ENCODE data around the gene RBPJ.

- no peak for TF ChIP-seq POLR2AphosphoS5 (IDR thresholded peaks at IDR 0.05; ENCODE audit: low read depth, low read length)
- TF ChIP-seq SIN3A (IDR thresholded peaks at IDR 0.05; ENCODE audit: borderline replicate concordance, insufficient read depth, low read length) = no peak
- TF ChIP-seq REST (IDR thresholded peaks at IDR 0.05; ENCODE audit: insufficient read depth in 1 of 2, low read depth in 2 of 2, low read length in 2 of 2) = no peak
- TF ChIP-seq FOXP2 (optimal IDR thresholded peaks at IDR 0.05; ENCODE audit: borderline replicate concordance, extremely low read depth, extremely low read length, insufficient read depth) = no peak
These were observed 40.0 kb downstream of the RBPJ start for GRCh38 chr4:26360864-26361263.

Measured in PFSK-1 (cell line).